Activated B cell treated with CpG ODN at 0.5 μM for 24 hours (primary cell): ENCODE data around the gene AGMO. TPM values are rescaled to one million over a fixed set of nuclear protein-coding genes. Genes with fewer than 3 reads are reported as not detected.

ENCODE experiments used
- ATAC-seq: fragments of 200-7000 bp; cut with Tn5 transposase; one replicate; pipeline ENCODE4 v1.10.0; 2021; ENCODE audit warnings: low read depth, mild to moderate bottlenecking, moderate library complexity
- CTCF ChIA-PET: fragments of 350-600 bp; sonication (Branson Sonifier 250); formaldehyde crosslinking; loops from one replicate; lab custom pipeline; 2021; ENCODE audit warnings: antibody characterized with exemption; lab: Charles Lee
- POLR2A ChIA-PET: fragments of 350-600 bp; sonication (Branson Sonifier 250); formaldehyde crosslinking; loops from one replicate; lab custom pipeline; 2021; ENCODE audit warnings: antibody characterized with exemption; lab: Charles Lee
- DNase-seq: peaks from one replicate; pipeline ENCODE4 v3.0.0; 2022
- H3K27ac Mint-ChIP-seq: one replicate; pipeline ENCODE4 v1.8.0; 2020; ENCODE audit warnings: mixed read lengths
- H3K27me3 Mint-ChIP-seq: one replicate; pipeline ENCODE4 v1.8.0; 2021; ENCODE audit warnings: mixed read lengths
- H3K36me3 Mint-ChIP-seq: one replicate; pipeline ENCODE4 v1.8.0; 2021; ENCODE audit warnings: low read depth, mixed read lengths
- H3K4me1 Mint-ChIP-seq: one replicate; pipeline ENCODE4 v1.8.0; 2021; ENCODE audit warnings: mixed read lengths
- H3K4me3 Mint-ChIP-seq: one replicate; pipeline ENCODE4 v1.8.0; 2020; ENCODE audit warnings: mild to moderate bottlenecking, mixed read lengths
- H3K9me3 Mint-ChIP-seq: one replicate; pipeline ENCODE4 v1.8.0; 2020; ENCODE audit warnings: mixed read lengths
- intact Hi-C: fragments of 100-400 bp; cut with micrococcal nuclease; formaldehyde crosslinking; loops from one replicate; pipeline ENCODE4 v1.15.1; 2024
- total RNA-seq: library from RNA; stranded (reverse); gene quantifications from 2 replicates; pipeline ENCODE4 v1.2.3, GENCODE V29; 2022
- TF ChIP-seq, protein P1 (sequence below): fragments of 200-600 bp; IDR thresholded peaks from one replicate; pipeline ENCODE4 v1.8.0; 2022; ENCODE audit warnings: antibody characterized with exemption, mild to moderate bottlenecking

The AGMO gene
- total RNA-seq, 1 donor from 2014 or later: not detected

DNA sequence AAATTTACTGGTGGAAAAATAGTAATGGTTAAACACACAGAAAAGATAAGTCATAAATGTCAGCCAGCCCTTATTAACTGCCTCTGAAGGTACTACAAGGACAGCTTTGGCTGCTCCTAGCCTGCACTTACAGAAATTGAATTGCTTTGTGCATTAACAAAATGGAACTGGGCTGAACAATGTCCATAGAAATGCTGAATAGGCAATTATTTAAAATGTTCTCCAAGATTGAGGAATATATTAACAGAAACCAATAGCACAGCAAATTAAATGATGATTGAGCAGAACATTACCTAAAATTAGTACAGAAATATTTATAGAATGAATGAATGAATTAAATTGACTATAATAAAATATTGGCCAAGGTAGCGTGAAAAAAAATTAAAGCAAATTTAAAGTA lies 42.4 kb upstream of the AGMO start:
- no peaks in the 10 kb centered on the region for H3K27me3 Mint-ChIP-seq
- POLR2A ChIA-PET: no interaction called here
- intact Hi-C loops: no loop called here

DNA sequence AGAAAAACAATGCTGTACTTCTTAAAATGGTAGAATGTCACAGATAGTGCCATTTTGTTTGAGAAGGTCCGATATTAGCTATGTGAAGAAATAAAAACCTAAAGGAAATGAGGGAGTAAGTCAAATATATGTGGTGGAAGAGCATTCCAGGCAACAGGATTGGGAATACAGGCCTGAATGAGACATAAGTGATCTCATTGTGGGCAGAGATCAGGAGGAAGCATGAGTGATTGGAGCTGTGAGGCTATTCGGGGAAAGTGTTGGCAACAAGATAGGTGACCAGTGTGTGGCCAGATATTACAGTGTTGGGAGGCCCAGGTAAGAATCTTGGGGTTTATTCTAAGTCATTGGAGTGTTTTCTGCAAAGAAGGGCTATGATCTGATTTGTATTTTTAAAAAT lies 41.3 kb upstream of the AGMO start:
- Mint-ChIP-seq H3K9me3 (peaks cover 3% of the 10 kb centered on the region), H3K36me3 (no peaks in the 10 kb centered on the region), H3K27me3 (no peaks in the 10 kb centered on the region), H3K4me1 (no peaks in the 10 kb centered on the region), H3K4me3 (no peak overlapping the region), H3K27ac (no peak overlapping the region)
- ATAC-seq: no peak
- POLR2A ChIA-PET: no interaction called here
- TF ChIP-seq, protein P1, sequence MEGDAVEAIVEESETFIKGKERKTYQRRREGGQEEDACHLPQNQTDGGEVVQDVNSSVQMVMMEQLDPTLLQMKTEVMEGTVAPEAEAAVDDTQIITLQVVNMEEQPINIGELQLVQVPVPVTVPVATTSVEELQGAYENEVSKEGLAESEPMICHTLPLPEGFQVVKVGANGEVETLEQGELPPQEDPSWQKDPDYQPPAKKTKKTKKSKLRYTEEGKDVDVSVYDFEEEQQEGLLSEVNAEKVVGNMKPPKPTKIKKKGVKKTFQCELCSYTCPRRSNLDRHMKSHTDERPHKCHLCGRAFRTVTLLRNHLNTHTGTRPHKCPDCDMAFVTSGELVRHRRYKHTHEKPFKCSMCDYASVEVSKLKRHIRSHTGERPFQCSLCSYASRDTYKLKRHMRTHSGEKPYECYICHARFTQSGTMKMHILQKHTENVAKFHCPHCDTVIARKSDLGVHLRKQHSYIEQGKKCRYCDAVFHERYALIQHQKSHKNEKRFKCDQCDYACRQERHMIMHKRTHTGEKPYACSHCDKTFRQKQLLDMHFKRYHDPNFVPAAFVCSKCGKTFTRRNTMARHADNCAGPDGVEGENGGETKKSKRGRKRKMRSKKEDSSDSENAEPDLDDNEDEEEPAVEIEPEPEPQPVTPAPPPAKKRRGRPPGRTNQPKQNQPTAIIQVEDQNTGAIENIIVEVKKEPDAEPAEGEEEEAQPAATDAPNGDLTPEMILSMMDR: no peak
- no peak for DNase-seq
- intact Hi-C loops: no loop called here
- CTCF ChIA-PET: no interaction called here

More for the DNA sequence above, 42.4 kb upstream of the AGMO start:
- DNase-seq: no peak
- no peak for ATAC-seq
- Mint-ChIP-seq H3K27ac (no peak overlapping the region), H3K4me3 (no peak overlapping the region), H3K4me1 (no peaks in the 10 kb centered on the region), H3K36me3 (no peaks in the 10 kb centered on the region), H3K9me3 (peaks cover 3% of the 10 kb centered on the region)
- CTCF ChIA-PET: no interaction called here
- TF ChIP-seq, protein P1: no peak

DNA sequence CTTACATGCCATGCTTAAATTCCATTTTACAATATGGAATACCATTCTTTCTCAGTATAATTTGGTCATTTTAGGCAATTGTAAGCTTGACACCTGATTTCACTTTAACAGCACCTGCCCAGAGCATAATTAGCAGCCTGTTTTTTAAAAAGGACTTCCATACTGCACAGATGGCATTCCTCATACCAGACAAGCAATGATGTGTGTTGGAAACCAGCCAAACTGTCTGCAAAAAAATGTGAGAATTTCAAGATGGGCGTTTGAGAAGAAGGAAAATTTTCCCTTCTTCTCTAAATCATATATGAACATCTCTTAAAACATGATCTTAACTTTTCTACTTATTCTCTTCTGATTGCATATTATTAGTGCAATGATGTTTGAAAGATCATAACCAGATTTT lies 40.4 kb upstream of the AGMO start:
- CTCF ChIA-PET: no interaction called here
- H3K27ac Mint-ChIP-seq: no peak overlapping the region
- intact Hi-C loops: no loop called here
- POLR2A ChIA-PET: no interaction called here
- no peak overlapping the region for H3K4me3 Mint-ChIP-seq
- H3K9me3 Mint-ChIP-seq: peaks cover 6% of the 10 kb centered on the region
- no peak for ATAC-seq
- H3K4me1 Mint-ChIP-seq: no peaks in the 10 kb centered on the region
- no peaks in the 10 kb centered on the region for H3K27me3 Mint-ChIP-seq
- DNase-seq: no peak
- TF ChIP-seq, protein P1: no peak
- no peaks in the 10 kb centered on the region for H3K36me3 Mint-ChIP-seq

DNA sequence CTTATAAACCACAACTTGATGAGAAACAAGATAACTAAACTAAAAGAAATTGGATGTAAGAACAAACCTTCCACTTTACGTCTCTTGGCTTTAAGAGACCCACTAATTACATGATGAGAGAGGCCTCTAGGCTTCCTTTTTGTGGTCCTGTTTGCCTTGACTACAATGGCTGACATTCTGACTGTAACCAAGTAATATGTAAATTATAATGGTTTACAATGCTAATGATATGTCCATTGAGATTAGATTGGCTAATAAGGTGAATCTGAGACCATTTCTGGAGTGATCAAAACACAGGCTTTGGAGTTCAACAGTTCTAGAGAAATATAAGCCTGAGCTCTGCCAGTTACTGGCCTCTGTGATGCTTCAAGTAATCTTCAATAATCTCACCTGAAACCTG lies 39.4 kb upstream of the AGMO start:
- H3K27ac Mint-ChIP-seq: no peak overlapping the region
- no peak for ATAC-seq

DNA sequence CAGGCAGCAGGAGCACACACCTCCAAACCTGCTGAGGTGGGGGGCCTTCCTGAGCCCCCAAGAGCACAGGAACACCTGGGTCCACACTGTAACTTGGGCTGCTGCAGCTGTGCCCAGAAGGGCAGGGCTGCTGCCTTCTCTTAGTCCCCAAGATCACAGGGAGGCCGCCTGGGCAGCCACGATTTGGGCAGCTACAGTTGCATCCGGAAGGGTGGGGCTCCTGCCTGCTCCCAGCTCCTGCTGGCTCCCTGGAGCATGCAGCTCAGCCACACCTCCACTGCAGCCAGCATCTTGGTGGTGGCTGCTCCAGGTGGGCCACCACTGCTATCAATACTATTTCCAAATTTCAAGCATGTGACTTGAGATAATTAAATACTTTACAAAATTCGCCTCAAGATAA lies 38.5 kb upstream of the AGMO start:
- no peak for ATAC-seq

More for the DNA sequence above, 39.4 kb upstream of the AGMO start:
- no peaks in the 10 kb centered on the region for H3K36me3 Mint-ChIP-seq
- H3K4me3 Mint-ChIP-seq: no peak overlapping the region
- intact Hi-C loops: no loop called here
- TF ChIP-seq, protein P1: no peak
- peaks cover 6% of the 10 kb centered on the region for H3K9me3 Mint-ChIP-seq
- DNase-seq: no peak
- CTCF ChIA-PET: no interaction called here
- POLR2A ChIA-PET: no interaction called here
- H3K27me3 Mint-ChIP-seq: no peaks in the 10 kb centered on the region
- H3K4me1 Mint-ChIP-seq: no peaks in the 10 kb centered on the region

More for the DNA sequence above, 38.5 kb upstream of the AGMO start:
- Mint-ChIP-seq H3K27ac (no peak overlapping the region), H3K27me3 (no peaks in the 10 kb centered on the region), H3K4me1 (no peaks in the 10 kb centered on the region), H3K9me3 (peaks cover 6% of the 10 kb centered on the region), H3K36me3 (no peaks in the 10 kb centered on the region), H3K4me3 (no peak overlapping the region)
- TF ChIP-seq, protein P1: no peak
- ChIA-PET CTCF (no interaction called here), POLR2A (no interaction called here)
- intact Hi-C loops: no loop called here
- DNase-seq: no peak
